Testis (tissue), 2 donors: Measurements from ENCODE around the gene MRPL18.

ENCODE experiments used
- POLR2A ChIP-seq: fragments of 450-650 bp; IDR thresholded peaks from one replicate; pipeline ENCODE4 v1.6.1; 2017; ENCODE audit warnings: antibody characterized with exemption, mild to moderate bottlenecking, moderate library complexity
- TF ChIP-seq, protein P1 (sequence below), 3 experiments: fragments of 450-650 bp in 2 of 3; fragments of 200-600 bp in 1 of 3; sonication (generic) in 1 of 3; IDR thresholded peaks; one replicate each; pipeline ENCODE4 v1.5.1; 2016 to 2019; ENCODE audit warnings: antibody characterized with exemption in 3 of 3, mild to moderate bottlenecking in 2 of 3, moderate library complexity in 1 of 3

DNA sequence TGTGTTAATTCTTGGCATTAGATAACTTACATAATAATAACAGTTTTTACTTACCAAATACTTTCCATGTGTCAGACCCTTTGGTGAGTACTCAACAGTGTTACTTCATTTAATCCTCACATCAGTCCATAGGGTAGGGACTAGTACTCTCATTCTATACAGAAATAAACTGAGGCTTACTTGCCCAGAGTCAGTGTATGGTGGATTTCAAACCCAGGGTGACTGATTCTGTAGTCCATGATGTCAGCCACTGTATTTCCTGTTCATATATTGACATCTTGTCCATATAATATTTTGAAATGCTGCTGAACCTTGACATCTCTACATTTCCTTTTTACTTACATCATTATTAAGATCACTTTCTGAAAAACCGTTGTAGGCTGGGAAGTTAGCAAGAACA lies 7.3 kb downstream of the MRPL18 start:
- no peak for TF ChIP-seq POLR2A
- TF ChIP-seq, protein P1, sequence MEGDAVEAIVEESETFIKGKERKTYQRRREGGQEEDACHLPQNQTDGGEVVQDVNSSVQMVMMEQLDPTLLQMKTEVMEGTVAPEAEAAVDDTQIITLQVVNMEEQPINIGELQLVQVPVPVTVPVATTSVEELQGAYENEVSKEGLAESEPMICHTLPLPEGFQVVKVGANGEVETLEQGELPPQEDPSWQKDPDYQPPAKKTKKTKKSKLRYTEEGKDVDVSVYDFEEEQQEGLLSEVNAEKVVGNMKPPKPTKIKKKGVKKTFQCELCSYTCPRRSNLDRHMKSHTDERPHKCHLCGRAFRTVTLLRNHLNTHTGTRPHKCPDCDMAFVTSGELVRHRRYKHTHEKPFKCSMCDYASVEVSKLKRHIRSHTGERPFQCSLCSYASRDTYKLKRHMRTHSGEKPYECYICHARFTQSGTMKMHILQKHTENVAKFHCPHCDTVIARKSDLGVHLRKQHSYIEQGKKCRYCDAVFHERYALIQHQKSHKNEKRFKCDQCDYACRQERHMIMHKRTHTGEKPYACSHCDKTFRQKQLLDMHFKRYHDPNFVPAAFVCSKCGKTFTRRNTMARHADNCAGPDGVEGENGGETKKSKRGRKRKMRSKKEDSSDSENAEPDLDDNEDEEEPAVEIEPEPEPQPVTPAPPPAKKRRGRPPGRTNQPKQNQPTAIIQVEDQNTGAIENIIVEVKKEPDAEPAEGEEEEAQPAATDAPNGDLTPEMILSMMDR (IDR thresholded peaks at IDR 0.05), result no peak
